GM19438 (cell line): ENCODE measurements around the gene LMF2.
"Not testable (repeated sequence)": the region's sequence is repeated elsewhere in the genome, so short reads cannot be mapped to it uniquely, and the experiment has no call there.

Experiments used
- ATAC-seq: cut with Tn5 transposase; IDR thresholded peaks from one replicate; pipeline ENCODE4 v1.9.1; 2021; ENCODE audit warnings: low read depth; ENCODE audit not compliant: unreplicated experiment

The LMF2 gene, protein sequence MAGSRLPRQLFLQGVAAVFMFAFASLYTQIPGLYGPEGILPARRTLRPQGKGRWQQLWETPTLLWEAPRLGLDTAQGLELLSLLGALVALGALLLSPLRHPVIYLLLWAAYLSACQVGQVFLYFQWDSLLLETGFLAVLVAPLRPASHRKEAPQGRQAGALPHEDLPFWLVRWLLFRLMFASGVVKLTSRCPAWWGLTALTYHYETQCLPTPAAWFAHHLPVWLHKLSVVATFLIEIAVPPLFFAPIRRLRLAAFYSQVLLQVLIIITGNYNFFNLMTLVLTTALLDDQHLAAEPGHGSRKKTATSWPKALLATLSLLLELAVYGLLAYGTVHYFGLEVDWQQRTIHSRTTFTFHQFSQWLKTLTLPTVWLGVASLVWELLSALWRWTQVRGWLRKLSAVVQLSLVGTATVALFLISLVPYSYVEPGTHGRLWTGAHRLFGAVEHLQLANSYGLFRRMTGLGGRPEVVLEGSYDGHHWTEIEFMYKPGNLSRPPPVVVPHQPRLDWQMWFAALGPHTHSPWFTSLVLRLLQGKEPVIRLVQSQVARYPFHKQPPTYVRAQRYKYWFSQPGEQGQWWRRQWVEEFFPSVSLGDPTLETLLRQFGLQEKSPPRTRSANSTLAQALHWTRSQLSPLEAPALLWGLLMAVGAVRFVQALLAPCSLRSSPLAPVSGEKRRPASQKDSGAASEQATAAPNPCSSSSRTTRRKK

DNA sequence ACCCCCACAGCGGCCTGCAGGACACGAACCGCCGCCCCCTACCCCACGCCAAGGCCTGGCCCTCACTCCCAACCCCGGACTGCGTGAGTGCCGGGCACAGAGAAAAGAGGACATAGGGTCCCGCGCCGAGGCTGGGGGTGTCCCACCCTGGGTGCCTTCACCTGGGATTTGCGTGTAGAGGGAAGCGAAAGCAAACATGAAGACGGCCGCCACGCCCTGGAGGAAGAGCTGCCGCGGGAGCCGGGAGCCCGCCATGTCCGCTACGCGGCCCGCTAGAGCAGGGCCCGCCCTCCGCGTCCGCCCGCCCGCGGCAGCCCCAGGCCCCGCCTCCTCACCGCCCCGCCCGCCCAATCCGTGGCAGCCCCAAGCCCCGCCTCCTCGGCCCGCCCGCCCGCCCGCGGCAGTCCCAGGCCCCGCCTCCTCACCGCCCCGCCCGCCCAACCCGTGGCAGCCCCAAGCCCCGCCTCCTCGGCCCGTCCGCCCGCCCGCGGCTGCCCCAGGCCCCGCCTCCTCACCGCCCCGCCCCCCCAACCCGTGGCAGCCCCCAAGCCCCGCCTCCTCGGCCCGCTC, at the start of gene LMF2:
Gene LMF2, minus strand, starts transcription at position 282 of the 570 bp plus-strand sequence. Its CDS starts 27 bp downstream, at position 255.
- ATAC-seq, result peak; percentile 56

DNA sequence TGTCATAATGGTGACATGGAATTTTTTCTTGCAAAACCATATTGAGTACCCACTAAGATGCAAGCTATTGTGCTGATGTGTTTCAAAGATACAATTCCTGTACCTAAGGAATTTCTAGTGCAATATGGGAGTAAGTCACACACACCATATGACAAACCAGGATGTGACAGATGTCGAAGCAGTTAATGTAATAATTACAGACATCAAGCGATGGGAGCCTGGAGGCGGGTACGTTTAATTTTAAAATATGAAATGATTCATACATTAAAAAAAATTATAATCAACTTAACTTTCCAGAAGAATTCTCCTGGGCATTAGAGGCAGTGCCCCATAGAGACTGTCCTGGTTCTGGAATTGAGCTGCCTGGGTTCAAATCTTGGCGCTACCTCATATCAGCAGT, 49.2 kb upstream of the LMF2 start:
- no peak for ATAC-seq

DNA sequence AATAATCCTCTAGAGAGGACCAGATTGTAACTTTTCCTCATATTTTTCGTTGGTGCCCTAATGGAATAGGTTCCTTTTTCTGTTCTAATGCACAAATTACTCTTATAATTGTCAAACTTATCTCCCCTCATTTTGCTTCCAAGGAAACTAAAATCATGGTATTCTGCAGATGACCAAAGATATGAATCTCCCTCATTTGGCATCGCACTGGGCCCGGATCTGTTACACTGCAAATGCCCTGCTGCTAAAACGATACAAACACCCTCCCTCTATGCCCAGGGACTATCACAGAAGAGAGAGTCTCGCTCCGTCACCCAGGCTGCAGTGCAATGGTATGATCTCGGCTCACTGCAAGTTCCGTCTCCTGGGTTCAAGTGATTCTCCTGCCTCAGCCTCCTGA, 45.8 kb upstream of the LMF2 start:
- no peak for ATAC-seq

DNA sequence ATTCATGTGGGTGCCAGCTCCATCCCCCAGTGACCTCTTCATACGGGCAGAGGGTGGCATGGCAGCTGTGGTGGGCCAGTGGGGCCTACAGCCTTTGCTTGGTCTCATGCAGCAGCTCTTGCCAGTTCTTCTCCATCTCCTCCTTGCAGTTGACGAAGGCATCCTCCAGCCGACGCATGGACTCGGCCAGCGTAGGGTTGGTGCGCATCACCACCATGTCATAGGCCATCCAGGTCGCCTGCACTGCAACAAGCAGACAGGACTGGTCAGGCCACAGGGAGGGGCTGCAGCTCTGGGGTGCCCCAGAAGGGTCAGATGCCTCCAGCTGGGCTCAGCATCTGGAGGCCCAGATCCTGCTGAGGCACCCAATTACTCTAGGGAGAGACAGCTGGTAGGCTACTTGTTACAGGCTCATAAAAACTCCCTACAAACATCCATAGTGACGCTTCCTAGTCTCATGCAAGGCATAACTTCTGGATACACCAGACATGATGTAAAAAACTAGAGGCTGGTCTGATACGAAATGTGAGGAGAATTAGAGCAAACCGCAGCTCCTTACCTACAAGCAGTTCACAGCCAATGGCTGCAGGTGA, 43.8 kb upstream of the LMF2 start:
- ATAC-seq, result no peak

DNA sequence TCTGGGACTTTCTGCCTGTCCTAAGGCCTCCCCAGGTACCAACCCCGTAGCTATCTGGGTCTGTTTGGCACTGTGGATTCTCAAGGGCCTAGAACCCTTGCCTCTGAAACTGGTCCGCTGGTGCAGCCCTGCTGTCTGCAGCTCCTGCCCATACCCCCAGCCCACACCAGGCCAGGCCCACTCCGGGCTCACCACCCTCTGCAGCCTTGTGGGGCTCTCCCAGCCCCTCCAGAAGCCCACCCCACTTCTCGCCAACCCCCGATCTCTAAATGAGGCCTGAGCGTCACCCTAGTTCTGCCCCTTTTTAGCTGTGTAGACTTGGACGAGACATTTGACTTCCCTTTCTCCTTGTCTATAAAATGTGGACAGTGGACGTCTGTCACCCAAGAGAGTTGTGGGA, 42.9 kb upstream of the LMF2 start:
- no peak for ATAC-seq

DNA sequence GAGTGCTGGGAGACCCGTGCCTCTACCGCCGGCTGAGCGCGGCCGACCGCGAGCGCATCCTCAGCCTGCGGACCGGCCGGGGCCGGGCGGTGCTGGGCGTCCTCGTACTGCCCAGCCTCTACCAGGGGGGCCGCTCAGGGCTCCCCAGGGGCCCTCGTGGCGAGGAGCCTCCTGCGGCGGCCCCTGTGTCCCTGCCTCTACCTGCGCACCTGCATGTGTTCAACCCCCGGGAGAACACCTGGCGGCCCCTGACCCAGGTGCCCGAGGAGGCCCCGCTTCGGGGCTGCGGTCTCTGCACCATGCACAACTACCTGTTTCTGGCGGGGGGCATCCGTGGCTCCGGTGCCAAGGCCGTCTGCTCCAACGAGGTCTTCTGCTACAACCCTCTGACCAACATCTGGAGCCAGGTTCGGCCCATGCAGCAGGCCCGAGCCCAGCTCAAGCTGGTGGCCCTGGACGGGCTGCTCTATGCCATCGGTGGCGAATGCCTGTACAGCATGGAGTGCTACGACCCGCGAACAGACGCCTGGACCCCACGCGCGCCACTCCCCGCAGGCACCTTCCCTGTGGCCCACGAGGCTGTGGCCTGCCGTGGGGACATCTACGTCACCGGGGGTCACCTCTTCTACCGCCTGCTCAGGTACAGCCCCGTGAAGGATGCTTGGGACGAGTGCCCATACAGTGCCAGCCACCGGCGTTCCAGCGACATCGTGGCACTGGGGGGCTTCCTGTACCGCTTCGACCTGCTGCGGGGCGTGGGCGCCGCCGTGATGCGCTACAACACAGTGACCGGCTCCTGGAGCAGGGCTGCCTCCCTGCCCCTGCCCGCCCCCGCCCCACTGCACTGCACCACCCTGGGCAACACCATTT, 41.7 kb upstream of the LMF2 start:
- ATAC-seq, result no peak

DNA sequence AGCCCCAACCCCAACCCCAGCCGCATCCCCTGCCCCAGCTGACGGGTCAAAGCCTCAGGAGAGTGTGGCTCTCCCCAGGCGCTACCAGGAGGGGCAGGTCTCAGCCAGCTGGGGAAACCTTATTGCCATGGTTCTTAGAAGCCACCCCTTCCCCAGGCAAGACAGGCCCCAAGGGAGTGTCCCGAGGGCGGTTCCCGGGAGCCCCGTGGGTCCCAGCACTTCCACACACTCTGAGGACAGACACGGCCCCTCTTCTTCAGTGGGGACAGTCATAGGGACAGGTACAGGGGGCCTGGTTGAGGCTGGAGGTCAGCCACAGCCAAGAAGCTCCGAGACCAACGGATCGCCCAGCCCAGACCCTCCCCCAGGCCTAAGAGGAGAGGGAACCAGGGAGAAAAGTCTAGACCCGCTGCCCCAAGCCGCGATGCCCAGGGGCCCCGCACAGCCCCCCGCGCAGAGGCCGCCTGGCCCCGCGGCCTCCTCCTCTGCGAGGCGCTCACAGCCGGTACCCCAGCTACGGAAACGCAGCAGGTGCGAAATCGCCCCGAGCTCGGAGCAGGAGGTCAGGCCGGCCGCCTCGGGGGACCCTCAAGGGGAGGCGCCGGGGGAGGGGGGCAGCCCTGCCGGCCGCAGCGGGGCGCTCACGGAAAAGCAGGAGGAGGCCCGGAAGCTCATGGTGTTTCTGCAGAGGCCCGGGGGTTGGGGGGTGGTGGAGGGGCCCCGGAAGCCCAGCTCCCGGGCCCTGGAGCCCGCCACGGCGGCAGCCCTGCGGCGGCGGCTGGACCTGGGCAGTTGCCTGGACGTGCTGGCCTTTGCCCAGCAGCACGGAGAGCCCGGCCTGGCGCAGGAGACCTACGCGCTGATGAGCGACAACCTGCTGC, 40.8 kb upstream of the LMF2 start:
- no peak for ATAC-seq

DNA sequence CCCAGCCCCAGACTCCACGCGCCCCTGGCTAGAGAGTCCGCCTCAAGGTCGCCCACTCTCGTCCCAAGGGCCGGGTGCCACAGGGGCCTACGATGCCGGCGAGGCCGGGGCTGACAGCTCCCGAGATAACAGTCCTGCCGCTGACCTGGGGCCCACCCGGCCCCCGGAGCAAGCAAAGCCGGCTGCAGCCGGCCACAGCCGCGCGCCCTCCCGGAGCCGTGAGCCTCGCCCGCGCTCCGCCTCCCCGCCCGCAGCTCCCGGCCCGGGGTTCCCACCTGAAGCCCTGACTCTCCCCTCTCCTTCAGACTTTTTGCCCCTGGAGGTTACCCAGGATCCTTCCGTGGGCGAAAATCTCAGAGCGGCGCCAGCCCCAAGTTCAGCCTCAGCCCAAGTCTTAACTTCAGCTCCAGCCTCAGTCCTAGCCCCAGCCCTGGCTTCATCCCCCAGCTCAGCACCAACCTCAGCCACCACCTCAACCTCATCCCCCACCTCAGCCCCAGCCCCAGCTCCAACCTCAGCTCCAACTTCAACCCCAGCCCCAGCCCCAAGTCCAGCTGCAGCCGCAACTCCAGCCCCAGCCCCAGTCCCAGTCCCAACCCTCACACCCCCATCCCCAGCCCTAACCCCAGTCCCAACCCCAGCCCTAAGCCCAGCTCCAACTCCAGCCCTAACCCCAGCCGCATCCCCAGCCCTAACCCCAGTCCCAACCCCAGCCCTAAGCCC, 39.9 kb upstream of the LMF2 start:
- no peak for ATAC-seq

DNA sequence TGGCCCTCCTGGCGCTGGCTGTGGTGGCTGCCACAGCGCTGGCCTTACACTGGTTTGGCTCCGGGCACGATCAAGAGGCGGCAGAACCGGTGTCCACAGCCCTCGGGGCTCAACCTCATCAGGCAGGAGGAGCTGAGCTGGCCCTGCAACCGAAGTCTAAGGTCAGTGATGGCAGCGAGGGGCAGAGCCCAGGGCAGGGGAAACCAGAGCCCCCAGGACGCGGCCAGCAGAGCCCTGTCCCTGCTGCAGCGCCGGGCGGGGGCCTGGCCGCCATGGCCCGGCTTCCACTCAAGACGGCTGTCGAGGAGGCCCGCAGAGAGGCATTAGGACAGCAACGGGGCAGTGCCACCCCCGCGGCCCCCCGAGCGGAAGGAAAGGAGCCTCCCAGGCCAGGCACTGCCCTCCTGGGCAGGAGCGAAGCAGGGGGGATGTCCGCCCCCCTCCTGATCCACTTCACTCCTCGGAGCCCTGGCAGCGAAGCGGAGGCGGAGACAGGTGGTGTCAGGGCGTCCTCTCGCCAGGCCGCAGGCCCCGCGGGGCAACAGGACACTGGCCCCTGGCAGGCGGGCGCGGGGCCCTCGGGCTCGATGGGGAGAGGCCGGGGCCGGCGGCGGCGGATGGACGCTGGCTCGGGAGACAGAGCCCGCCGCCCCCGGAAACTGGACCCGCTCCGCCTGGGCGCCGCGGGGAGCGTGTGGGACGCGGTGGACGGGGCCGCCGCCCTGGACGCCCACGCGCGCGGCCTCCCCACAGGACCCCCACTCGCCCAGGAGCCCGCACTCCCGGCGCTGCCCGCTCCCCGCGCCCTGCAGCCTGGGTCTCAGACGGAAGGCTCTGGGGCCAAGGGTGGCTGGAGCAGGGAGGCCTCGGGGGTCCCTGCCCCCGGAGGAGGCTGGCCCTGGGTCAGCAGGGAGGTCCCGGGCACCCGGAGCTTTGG, 39.1 kb upstream of the LMF2 start:
- ATAC-seq, result no peak

DNA sequence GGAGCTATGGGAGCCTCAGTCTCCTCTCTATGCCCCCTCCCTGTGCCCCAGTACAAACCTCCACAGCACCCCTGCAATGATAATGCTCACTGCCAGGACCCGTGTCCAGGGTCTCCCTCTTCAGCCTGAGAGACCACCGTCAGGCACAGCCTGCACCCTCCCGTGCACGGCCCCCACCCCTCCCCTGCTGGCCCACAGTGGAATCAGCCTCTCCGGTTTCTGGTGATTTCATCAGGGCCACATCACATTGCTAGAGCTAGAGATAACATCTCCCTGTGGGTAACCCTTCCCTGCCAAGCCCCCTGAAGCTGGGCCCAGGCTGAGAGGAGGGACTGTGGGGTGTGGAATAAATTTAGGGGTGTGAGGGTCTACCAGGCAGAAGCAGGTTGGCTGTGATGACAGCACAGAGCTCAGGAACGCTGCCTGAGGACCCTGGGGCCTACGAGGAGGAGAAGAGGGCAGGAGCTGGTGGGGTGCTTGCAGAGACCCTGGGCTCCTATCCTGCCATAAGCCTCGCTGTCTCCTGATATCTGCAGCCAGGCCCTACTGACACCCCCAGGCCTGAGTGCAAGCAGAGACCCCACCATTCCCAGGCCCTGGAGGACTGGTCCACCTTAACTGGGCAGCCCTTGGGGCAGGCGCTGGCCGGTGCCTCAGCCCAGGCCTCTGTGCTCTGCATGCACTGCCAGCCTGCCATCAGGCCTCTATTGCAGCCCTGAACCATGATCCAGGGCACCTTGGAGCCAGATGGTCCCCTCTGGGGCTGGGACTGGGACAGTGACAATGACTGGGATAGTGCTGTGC, 38.2 kb upstream of the LMF2 start, which contains the start of gene KLHDC7B:
Gene KLHDC7B, plus strand, starts transcription at position 378 of the 804 bp plus-strand sequence. Its CDS starts 345 bp downstream, at position 723.
- no peak for ATAC-seq

DNA sequence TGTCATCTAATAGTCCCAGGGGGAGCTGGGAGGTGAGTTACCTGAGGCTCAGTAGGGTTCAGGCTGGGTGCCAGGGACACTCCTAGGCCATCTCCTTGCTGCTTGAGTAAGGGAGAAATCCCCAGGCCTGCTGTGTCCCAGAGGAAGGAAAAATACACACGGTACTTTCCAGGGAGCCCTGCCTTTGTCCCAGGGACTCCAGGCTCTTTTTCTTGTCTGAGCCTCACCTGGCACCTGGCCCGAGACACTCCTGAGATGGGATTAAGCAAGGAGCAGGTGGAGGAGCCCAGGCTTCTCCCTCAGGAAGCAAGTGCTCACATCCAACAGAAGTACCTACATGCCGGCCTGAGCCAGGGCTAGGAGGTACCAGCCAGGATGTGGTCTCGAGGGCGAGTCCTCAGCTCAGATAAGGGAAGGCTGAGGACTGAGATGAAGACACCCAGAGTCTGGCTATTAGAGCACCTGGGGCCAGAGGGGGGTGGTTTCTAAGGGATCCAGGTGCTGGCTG, 37.3 kb upstream of the LMF2 start:
- no peak for ATAC-seq

DNA sequence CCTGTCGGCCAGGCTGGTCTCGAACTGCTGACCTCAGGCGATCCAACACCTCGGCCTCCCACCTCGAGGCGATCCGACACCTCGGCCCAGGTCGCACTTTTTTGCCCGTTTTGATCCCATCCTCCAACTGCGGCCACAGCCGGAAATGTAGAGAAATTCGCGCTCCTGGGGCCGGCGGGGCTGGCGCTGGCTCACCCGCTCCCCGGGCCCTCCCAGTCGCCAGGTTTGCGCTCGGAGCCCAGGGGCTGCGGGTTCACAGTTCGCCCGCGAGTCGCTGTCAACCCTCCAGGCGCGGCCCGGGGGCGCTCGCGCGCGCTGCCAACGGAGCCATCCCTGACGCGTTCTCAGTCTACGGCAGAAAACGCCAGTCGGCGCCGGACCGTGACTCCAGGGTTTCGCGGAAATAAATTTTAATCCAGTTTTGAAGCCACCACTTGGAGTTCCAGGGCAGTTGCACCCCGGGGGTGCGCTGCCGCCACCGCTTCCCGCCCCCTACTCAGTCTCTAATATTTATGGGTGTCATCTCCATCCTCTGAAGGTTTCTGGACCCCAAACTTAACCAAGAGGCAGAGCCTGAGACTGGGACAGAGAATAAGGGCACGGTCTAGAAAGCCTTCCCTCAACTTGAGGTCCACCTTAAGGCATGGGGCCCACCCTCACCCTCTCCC, 36.7 kb upstream of the LMF2 start:
- no peak for ATAC-seq

DNA sequence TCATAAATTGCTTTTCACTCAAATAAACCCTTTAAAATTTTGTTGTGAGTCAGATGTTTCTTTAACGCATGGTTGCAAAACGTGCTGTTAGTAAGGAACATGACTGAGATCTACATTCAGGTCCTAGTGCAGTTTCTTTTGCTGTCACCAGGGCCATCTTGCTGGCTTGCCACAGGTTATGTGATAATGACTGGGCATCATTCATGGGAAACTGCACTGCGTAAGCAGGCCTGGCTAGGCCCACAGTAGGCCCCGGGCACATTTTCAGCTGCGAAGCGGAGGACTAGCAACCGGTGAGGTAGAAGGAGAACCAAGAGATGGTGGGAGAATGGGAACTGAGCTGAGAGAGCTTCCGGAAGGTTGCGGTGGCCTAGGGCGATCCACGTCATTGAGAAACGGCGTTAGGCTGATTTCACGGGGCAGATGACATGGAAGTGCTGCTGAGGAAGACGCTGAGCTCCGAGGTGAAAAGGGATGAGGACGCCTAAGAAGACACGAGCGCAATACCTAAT, 35.0 kb upstream of the LMF2 start:
- no peak for ATAC-seq

DNA sequence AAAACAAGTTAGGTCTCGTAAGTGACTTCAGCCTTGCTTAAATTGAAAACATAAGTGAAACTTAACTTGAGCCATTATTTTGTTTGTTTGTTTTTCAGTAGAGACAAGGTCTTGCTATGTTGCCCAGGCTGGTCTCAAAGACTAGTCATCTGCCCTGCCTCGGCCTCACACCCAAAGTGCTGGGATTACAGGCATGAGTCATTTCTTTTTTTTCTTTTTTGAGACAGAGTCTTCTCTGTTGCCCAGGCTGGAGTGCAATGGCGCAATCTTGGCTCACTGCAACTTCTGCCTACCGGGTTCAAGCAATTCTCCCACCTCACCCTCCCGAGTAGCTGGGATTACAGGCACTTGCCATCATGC, 34.1 kb upstream of the LMF2 start:
- not testable (repeated sequence) for ATAC-seq

DNA sequence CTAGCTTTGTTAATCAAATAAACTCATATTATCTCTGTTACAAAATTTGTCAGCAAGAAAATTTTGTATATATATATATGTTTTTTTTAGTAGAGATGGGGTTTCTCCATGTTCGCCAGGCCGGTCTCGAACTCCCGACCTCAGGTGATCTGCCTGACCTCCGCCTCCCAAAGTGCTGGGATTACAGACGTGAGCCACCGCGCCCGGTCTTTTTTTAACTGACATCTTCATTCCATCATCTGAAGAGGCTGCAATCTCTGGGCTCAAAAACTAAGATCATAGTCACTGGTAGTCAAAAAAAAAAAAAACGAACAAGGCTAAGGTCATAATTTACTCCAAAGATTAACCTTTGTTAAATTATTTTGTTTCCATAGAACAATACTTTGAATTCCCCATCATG, 32.9 kb upstream of the LMF2 start:
- no peak for ATAC-seq

DNA sequence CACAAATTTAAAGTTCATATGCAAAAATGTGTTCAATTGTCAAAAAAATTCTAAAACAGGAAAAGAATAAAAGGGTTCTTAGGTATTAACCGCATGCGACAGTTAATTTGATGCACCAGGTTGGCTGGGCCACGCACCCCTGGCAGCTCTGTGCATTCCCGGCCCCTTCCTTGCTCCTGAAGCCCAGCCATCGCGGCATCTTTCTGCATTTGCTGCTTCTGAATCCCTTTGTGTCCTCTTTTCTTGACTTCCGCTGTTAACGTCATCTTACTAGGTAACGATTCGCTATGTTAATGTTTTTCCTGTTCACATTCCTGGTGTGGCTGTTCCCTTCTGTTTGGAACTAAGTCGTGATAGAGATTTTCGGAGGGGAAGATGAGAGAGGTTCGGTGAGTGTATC, 30.3 kb upstream of the LMF2 start:
- ATAC-seq, result no peak
